Suprapubic skin (tissue), 4 donors: ENCODE data around the gene KYAT1.

Experiments used
- EP300 ChIP-seq: sonication (generic); formaldehyde crosslinking; IDR thresholded peaks from one replicate; pipeline ENCODE4 v1.6.1; 2017; ENCODE audit warnings: antibody characterized with exemption
- POLR2AphosphoS5 ChIP-seq, 3 donors: sonication (generic); formaldehyde crosslinking; IDR thresholded peaks; one replicate each; pipeline ENCODE4 v1.6.1; 2017; ENCODE audit warnings: antibody characterized with exemption in 3 of 3
- TF ChIP-seq, protein P1 (sequence below), 2 donors: fragments of 200-600 bp in 1 of 2; fragments of 450-650 bp in 1 of 2; sonication (generic) in 1 of 2; IDR thresholded peaks; one replicate each; pipeline ENCODE4 v1.5.1; 2016 to 2019; ENCODE audit warnings: antibody characterized with exemption in 2 of 2, mild to moderate bottlenecking in 1 of 2, moderate library complexity in 1 of 2

DNA sequence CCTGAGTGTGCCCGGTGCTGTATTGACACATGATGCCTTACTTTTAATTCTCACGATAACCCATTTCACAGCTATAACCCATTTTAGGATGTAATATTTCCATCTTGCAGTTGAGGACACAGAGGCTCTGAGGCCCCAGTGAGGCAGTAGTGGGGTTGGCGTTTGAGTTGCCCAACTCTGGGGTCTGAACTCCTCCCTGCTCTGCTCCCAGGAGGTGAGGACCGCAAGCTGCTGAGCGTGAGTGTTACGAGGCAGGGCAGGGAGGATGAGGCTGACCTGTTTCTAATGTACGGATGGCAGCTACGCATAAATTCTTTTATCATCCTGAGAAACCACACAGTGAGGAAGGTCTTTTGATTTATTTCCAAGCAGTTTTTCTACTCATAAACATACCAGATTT is 11.6 kb upstream of the KYAT1 start:
- TF ChIP-seq, protein P1, sequence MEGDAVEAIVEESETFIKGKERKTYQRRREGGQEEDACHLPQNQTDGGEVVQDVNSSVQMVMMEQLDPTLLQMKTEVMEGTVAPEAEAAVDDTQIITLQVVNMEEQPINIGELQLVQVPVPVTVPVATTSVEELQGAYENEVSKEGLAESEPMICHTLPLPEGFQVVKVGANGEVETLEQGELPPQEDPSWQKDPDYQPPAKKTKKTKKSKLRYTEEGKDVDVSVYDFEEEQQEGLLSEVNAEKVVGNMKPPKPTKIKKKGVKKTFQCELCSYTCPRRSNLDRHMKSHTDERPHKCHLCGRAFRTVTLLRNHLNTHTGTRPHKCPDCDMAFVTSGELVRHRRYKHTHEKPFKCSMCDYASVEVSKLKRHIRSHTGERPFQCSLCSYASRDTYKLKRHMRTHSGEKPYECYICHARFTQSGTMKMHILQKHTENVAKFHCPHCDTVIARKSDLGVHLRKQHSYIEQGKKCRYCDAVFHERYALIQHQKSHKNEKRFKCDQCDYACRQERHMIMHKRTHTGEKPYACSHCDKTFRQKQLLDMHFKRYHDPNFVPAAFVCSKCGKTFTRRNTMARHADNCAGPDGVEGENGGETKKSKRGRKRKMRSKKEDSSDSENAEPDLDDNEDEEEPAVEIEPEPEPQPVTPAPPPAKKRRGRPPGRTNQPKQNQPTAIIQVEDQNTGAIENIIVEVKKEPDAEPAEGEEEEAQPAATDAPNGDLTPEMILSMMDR (IDR thresholded peaks at IDR 0.05): no peak
- TF ChIP-seq POLR2AphosphoS5 (IDR thresholded peaks at IDR 0.05): no peak
- no peak for TF ChIP-seq EP300
